ENCODE measurements around the gene ZNF738. TPM values are rescaled to one million over a fixed set of nuclear protein-coding genes. Genes with fewer than 3 reads are reported as not detected.

Gene ZNF738
- polyA plus RNA-seq, 1 of the 3 experiments (the other 2 are of a cell fraction), result 8.1 TPM

GRCh38 chr19:21326169-21326568 lies 32.6 kb upstream of the ZNF738 start:
- Histone ChIP-seq H3F3A (replicated peaks; ENCODE audit: insufficient read depth) (peaks cover 10% of the 10 kb centered on the region), H3K4me1 (ENCODE audit: control insufficient read depth in 1 of 2, insufficient read depth in 2 of 2, low read depth in 1 of 2, low read length in 1 of 2) (peaks cover 0 to 4% of the 10 kb centered on the region in 2 experiments; a peak in 3 of 4 replicates), H3K9me2 (no peaks in the 10 kb centered on the region), H2AFZ (ENCODE audit: low read depth) (no peak overlapping the region), H3K4me2 (no peak overlapping the region), H3K27ac (ENCODE audit: low read depth in 2 of 2, low read length in 1 of 2) (no peak overlapping the region), H3K36me3 (replicated peaks in 1 of 2; ENCODE audit: control insufficient read depth in 1 of 2, insufficient read depth in 2 of 2, low read length in 1 of 2) (peaks cover 0 to 23% of the 10 kb centered on the region in 2 experiments), H3K9me3 (no peaks in the 10 kb centered on the region), H3K79me2 (ENCODE audit: insufficient read depth) (peaks cover 74% of the 10 kb centered on the region), H4K20me1 (ENCODE audit: insufficient read depth) (no peaks in the 10 kb centered on the region), H3K4me3 (ENCODE audit: low read depth in 2 of 2, low read length in 1 of 2) (no peak overlapping the region), H3K9ac (no peak overlapping the region), H3K27me3 (ENCODE audit: insufficient read depth) (no peaks in the 10 kb centered on the region)
- DNase-seq, result no peak
- TF ChIP-seq RAD21 (IDR thresholded peaks at IDR 0.05; ENCODE audit: low read length), result no peak
- CTCF ChIA-PET, result no interaction called here
- POLR2A ChIA-PET, result no interaction called here
- WGBS (ENCODE audit: low lambda C conversion rate), result 76% methylated on average over 2 of the region's 2 CpGs

- peaks cover 53% of the 10 kb centered on the region for H3K79me2 ChIP-seq (ENCODE audit: insufficient read depth)
- TF ChIP-seq NRF1 (IDR thresholded peaks at IDR 0.05; ENCODE audit: low read depth, low read length), result no peak
- no peak for TF ChIP-seq EZH2phosphoT487 (IDR thresholded peaks at IDR 0.05; ENCODE audit: borderline replicate concordance, low read depth)
- no peak for TF ChIP-seq SMC3 (IDR thresholded peaks at IDR 0.05; ENCODE audit: low read depth, low read length)
- TF ChIP-seq, protein P1, sequence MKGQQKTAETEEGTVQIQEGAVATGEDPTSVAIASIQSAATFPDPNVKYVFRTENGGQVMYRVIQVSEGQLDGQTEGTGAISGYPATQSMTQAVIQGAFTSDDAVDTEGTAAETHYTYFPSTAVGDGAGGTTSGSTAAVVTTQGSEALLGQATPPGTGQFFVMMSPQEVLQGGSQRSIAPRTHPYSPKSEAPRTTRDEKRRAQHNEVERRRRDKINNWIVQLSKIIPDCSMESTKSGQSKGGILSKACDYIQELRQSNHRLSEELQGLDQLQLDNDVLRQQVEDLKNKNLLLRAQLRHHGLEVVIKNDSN (IDR thresholded peaks at IDR 0.05; ENCODE audit: borderline replicate concordance, low read depth), result no peak
- TF ChIP-seq, protein P2, sequence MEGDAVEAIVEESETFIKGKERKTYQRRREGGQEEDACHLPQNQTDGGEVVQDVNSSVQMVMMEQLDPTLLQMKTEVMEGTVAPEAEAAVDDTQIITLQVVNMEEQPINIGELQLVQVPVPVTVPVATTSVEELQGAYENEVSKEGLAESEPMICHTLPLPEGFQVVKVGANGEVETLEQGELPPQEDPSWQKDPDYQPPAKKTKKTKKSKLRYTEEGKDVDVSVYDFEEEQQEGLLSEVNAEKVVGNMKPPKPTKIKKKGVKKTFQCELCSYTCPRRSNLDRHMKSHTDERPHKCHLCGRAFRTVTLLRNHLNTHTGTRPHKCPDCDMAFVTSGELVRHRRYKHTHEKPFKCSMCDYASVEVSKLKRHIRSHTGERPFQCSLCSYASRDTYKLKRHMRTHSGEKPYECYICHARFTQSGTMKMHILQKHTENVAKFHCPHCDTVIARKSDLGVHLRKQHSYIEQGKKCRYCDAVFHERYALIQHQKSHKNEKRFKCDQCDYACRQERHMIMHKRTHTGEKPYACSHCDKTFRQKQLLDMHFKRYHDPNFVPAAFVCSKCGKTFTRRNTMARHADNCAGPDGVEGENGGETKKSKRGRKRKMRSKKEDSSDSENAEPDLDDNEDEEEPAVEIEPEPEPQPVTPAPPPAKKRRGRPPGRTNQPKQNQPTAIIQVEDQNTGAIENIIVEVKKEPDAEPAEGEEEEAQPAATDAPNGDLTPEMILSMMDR (IDR thresholded peaks at IDR 0.05), result no peak
- TF ChIP-seq RCOR1 (IDR thresholded peaks at IDR 0.05; ENCODE audit: low read length), result no peak
- TF ChIP-seq, protein P3, sequence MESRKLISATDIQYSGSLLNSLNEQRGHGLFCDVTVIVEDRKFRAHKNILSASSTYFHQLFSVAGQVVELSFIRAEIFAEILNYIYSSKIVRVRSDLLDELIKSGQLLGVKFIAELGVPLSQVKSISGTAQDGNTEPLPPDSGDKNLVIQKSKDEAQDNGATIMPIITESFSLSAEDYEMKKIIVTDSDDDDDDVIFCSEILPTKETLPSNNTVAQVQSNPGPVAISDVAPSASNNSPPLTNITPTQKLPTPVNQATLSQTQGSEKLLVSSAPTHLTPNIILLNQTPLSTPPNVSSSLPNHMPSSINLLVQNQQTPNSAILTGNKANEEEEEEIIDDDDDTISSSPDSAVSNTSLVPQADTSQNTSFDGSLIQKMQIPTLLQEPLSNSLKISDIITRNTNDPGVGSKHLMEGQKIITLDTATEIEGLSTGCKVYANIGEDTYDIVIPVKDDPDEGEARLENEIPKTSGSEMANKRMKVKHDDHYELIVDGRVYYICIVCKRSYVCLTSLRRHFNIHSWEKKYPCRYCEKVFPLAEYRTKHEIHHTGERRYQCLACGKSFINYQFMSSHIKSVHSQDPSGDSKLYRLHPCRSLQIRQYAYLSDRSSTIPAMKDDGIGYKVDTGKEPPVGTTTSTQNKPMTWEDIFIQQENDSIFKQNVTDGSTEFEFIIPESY (IDR thresholded peaks at IDR 0.05; ENCODE audit: borderline replicate concordance, low read depth), result no peak
- no peak for TF ChIP-seq TCF12 (IDR thresholded peaks at IDR 0.05)
- TF ChIP-seq GABPA (IDR thresholded peaks at IDR 0.05; ENCODE audit: low read depth), result no peak
- TF ChIP-seq, protein P4, sequence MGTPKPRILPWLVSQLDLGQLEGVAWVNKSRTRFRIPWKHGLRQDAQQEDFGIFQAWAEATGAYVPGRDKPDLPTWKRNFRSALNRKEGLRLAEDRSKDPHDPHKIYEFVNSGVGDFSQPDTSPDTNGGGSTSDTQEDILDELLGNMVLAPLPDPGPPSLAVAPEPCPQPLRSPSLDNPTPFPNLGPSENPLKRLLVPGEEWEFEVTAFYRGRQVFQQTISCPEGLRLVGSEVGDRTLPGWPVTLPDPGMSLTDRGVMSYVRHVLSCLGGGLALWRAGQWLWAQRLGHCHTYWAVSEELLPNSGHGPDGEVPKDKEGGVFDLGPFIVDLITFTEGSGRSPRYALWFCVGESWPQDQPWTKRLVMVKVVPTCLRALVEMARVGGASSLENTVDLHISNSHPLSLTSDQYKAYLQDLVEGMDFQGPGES (IDR thresholded peaks at IDR 0.05; ENCODE audit: low read depth, low read length), result no peak
- no peak for TF ChIP-seq TAF1 (IDR thresholded peaks at IDR 0.05; ENCODE audit: borderline replicate concordance, low read depth, low read length)
- no peak for TF ChIP-seq RAD21 (IDR thresholded peaks at IDR 0.05; ENCODE audit: low read length)
- peaks cover 10% of the 10 kb centered on the region for H3F3A ChIP-seq (replicated peaks; ENCODE audit: insufficient read depth)
- ChIA-PET POLR2A (interaction anchor here (0.6 to 1.7 kb wide), 9 partner anchors 11 to 1090 kb away, joined by 3 to 14 read pairs (median 4); partner anchors contain the start of genes ZNF100, ZNF429, ZNF43 and ZNF493), CTCF (interaction anchor here (1.4 kb wide), 1 partner anchor 155 kb away, joined by 3 read pairs; no protein-coding TSS in a partner anchor)
- H4K20me1 ChIP-seq (ENCODE audit: insufficient read depth), result no peaks in the 10 kb centered on the region
- peak overlapping the region; percentile 81 to 83 for H3K4me3 ChIP-seq (ENCODE audit: low read depth in 2 of 2, low read length in 1 of 2)
- peak overlapping the region; percentile 86 for H3K4me2 ChIP-seq
- H2AFZ ChIP-seq (ENCODE audit: low read depth), result peak overlapping the region; percentile 96
- peaks cover 0 to 4% of the 10 kb centered on the region in 2 experiments; a peak in 3 of 4 replicates for H3K4me1 ChIP-seq (ENCODE audit: control insufficient read depth in 1 of 2, insufficient read depth in 2 of 2, low read depth in 1 of 2, low read length in 1 of 2)
- peak overlapping the region; percentile 93 to 96 for H3K27ac ChIP-seq (ENCODE audit: low read depth in 2 of 2, low read length in 1 of 2)
- H3K9ac ChIP-seq, result peak overlapping the region; percentile 98
- WGBS (ENCODE audit: low lambda C conversion rate), result 5% methylated on average over 6 of the region's 6 CpGs
- DNase-seq, result peak; percentile 26
- H3K9me3 ChIP-seq, result no peaks in the 10 kb centered on the region
- no peaks in the 10 kb centered on the region for H3K27me3 ChIP-seq (ENCODE audit: insufficient read depth)
- peaks cover 0 to 19% of the 10 kb centered on the region in 2 experiments for H3K36me3 ChIP-seq (replicated peaks in 1 of 2; ENCODE audit: control insufficient read depth in 1 of 2, insufficient read depth in 2 of 2, low read length in 1 of 2)
- no peaks in the 10 kb centered on the region for H3K9me2 ChIP-seq
Measured at GRCh38 chr19:21328406-21328805, 30.4 kb upstream of the ZNF738 start.
